Measurements from ENCODE around the gene CENPB.

DNA sequence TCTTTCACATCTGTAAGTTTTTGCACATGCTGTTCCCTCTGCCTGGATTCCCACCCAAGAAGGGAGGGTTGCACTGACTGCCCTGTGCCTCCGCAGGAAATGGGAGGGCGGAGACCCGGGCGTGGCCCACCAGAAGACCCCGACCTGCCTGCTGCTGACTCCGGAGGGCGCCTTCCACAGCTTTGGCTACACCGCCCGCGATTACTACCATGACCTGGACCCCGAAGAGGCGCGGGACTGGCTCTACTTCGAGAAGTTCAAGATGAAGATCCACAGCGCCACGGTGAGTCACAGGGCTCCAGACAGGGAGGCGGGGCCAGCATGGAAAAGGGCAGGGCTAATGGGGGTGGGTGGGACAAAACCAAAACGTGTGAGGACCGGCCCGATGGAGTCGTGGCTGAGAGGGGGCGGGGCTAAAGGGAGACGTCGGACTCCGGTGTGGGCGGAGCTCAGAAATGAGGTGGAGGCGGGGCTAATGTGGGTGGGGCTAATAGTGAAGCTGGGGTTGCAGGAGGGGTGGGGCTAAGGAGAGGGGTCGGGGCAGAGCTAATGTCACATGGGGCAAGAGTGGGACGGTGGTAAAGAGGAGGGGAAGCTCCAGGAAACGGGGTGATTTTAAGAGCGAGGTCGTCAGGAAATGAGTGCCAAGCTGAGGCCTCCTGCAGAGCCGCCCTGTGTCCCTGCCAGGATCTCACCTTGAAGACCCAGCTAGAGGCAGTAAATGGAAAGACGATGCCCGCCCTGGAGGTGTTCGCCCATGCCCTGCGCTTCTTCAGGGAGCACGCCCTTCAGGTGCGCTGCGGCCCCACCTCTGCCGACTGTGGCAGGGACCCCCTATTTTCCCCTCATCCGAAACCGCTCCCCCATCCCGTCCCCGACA, 41.5 kb downstream of the CENPB start:
- TF ChIP-seq GABPA (IDR thresholded peaks at IDR 0.05 in 1 of 2, conservative IDR thresholded peaks at IDR 0.05 in 1 of 2) (no peak), TAF1 (conservative IDR thresholded peaks at IDR 0.05) (no peak), YY1 (IDR thresholded peaks at IDR 0.05) (no peak), RXRA (IDR thresholded peaks at IDR 0.05) (no peak), SP1 (IDR thresholded peaks at IDR 0.05) (no peak), RAD21 (IDR thresholded peaks at IDR 0.05) (no peak), NR2F2 (IDR thresholded peaks at IDR 0.05) (no peak), JUND (IDR thresholded peaks at IDR 0.05) (no peak), FOXA1 (IDR thresholded peaks at IDR 0.05) (no peak), EGR1 (IDR thresholded peaks at IDR 0.05; ENCODE audit: low read depth in 2 of 2) (no peak)
- TF ChIP-seq, protein P1, sequence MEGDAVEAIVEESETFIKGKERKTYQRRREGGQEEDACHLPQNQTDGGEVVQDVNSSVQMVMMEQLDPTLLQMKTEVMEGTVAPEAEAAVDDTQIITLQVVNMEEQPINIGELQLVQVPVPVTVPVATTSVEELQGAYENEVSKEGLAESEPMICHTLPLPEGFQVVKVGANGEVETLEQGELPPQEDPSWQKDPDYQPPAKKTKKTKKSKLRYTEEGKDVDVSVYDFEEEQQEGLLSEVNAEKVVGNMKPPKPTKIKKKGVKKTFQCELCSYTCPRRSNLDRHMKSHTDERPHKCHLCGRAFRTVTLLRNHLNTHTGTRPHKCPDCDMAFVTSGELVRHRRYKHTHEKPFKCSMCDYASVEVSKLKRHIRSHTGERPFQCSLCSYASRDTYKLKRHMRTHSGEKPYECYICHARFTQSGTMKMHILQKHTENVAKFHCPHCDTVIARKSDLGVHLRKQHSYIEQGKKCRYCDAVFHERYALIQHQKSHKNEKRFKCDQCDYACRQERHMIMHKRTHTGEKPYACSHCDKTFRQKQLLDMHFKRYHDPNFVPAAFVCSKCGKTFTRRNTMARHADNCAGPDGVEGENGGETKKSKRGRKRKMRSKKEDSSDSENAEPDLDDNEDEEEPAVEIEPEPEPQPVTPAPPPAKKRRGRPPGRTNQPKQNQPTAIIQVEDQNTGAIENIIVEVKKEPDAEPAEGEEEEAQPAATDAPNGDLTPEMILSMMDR (IDR thresholded peaks at IDR 0.05; ENCODE audit: low read depth, low read length, missing input control): no peak
- TF ChIP-seq, protein P2, sequence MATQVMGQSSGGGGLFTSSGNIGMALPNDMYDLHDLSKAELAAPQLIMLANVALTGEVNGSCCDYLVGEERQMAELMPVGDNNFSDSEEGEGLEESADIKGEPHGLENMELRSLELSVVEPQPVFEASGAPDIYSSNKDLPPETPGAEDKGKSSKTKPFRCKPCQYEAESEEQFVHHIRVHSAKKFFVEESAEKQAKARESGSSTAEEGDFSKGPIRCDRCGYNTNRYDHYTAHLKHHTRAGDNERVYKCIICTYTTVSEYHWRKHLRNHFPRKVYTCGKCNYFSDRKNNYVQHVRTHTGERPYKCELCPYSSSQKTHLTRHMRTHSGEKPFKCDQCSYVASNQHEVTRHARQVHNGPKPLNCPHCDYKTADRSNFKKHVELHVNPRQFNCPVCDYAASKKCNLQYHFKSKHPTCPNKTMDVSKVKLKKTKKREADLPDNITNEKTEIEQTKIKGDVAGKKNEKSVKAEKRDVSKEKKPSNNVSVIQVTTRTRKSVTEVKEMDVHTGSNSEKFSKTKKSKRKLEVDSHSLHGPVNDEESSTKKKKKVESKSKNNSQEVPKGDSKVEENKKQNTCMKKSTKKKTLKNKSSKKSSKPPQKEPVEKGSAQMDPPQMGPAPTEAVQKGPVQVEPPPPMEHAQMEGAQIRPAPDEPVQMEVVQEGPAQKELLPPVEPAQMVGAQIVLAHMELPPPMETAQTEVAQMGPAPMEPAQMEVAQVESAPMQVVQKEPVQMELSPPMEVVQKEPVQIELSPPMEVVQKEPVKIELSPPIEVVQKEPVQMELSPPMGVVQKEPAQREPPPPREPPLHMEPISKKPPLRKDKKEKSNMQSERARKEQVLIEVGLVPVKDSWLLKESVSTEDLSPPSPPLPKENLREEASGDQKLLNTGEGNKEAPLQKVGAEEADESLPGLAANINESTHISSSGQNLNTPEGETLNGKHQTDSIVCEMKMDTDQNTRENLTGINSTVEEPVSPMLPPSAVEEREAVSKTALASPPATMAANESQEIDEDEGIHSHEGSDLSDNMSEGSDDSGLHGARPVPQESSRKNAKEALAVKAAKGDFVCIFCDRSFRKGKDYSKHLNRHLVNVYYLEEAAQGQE (IDR thresholded peaks at IDR 0.05): no peak
- TF ChIP-seq, protein P3, sequence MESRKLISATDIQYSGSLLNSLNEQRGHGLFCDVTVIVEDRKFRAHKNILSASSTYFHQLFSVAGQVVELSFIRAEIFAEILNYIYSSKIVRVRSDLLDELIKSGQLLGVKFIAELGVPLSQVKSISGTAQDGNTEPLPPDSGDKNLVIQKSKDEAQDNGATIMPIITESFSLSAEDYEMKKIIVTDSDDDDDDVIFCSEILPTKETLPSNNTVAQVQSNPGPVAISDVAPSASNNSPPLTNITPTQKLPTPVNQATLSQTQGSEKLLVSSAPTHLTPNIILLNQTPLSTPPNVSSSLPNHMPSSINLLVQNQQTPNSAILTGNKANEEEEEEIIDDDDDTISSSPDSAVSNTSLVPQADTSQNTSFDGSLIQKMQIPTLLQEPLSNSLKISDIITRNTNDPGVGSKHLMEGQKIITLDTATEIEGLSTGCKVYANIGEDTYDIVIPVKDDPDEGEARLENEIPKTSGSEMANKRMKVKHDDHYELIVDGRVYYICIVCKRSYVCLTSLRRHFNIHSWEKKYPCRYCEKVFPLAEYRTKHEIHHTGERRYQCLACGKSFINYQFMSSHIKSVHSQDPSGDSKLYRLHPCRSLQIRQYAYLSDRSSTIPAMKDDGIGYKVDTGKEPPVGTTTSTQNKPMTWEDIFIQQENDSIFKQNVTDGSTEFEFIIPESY (IDR thresholded peaks at IDR 0.05): no peak
- TF ChIP-seq, protein P4, sequence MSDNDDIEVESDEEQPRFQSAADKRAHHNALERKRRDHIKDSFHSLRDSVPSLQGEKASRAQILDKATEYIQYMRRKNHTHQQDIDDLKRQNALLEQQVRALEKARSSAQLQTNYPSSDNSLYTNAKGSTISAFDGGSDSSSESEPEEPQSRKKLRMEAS (IDR thresholded peaks at IDR 0.05): no peak

Measured in liver (tissue), 3 donors.